Epithelial cell of proximal tubule (primary cell): ENCODE data around the gene C11orf21. TPM values are rescaled to one million over a fixed set of nuclear protein-coding genes. Genes with fewer than 3 reads are reported as not detected.

ENCODE experiments used
- DNase-seq: peaks from one replicate; pipeline ENCODE4 v3.0.0-alpha.2; 2011; ENCODE audit warnings: low read depth
- H3K4me3 ChIP-seq: 2 replicates; pipeline ENCODE4 v1.5.1; 2011; ENCODE audit warnings: low read depth, mild to moderate bottlenecking, low read length
- CTCF ChIP-seq: conservative IDR thresholded peaks from 2 replicates; pipeline ENCODE4 v1.5.1; 2012; ENCODE audit warnings: low read depth, mild to moderate bottlenecking, low read length
- total RNA-seq: library from RNA; depleted of rRNA; stranded (reverse); fragments of >200 nt; gene quantifications from 2 replicates; pipeline ENCODE4 v1.2.3, GENCODE V29; 2015

The C11orf21 gene
- total RNA-seq, 1 donor from 2014 or later = not detected

- no peak overlapping the region for H3K4me3 ChIP-seq
- TF ChIP-seq CTCF = no peak
- no peak for DNase-seq
These were observed 36.3 kb downstream of the C11orf21 start for GRCh38 chr11:2265396-2265795.

- no peak for TF ChIP-seq CTCF
- no peak overlapping the region for H3K4me3 ChIP-seq
- no peak for DNase-seq
These were observed 37.2 kb downstream of the C11orf21 start for GRCh38 chr11:2264366-2265053.

GRCh38 chr11:2263724-2264360, 37.9 kb downstream of the C11orf21 start:
- no peak overlapping the region for H3K4me3 ChIP-seq
- no peak for TF ChIP-seq CTCF
- no peak for DNase-seq

DNA sequence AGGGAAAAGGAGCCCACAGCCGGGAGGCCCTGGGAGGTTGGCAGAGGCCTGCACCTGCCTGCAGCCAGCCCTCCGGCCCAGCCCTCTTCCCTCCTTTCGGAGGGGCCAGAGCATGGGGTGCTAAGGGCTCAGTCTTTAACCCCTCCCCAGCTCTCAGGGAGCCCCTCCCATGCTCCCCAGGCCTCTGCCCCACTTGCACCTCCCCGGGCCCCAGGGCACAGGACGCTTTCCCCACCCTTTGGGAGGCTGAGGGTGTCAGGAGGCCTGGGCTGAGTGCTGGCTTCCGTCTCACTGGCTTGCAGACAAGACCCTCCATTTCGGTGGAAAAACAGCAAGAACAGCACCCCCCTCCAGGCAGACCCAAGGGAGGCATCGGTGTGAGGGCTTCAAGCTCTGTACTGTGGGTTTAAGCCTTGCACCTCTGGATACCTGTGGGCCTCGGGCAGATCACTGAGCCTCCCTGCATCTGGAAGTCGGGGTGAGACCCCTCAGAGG, 38.6 kb downstream of the C11orf21 start:
- DNase-seq = no peak
- TF ChIP-seq CTCF = no peak
- no peak overlapping the region for H3K4me3 ChIP-seq

DNA sequence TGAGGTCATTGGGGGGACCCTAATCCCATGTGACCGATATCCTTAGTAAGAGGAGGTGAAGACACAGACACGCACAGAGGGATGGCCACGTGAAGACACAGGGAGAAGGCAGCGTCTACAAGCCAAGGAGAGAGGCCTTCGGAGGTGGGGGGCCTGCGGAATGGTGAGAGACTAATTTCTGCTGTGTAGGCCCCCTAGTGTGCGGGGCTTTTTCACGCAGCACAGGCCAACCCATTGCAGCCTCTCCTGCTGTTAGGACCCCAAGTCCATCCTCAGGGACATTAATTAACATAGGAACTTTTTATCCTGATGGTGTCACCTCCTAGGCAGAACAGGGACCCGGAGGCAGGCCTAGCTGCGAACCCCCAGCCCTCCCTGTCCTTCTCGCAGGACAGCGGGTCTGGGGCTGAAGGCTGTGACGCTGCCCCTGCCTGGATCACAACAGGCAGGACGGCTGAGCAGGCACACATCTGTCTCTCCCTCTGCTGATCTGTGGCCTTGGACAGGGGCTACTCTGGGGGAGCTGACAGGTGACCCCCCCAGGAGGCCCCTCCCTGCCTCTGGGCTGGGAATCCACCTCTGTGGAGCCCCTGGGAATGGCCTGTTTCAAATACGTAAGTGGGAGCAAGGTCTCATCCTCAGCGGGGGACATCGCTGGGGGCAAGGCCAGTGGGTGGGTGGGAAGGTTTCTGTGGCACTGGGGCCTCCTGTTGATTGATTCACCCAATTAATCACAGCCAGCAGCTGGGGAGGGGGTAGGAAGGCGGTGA, 39.2 kb downstream of the C11orf21 start:
- no peak for TF ChIP-seq CTCF
- no peak overlapping the region for H3K4me3 ChIP-seq
- no peak for DNase-seq

DNA sequence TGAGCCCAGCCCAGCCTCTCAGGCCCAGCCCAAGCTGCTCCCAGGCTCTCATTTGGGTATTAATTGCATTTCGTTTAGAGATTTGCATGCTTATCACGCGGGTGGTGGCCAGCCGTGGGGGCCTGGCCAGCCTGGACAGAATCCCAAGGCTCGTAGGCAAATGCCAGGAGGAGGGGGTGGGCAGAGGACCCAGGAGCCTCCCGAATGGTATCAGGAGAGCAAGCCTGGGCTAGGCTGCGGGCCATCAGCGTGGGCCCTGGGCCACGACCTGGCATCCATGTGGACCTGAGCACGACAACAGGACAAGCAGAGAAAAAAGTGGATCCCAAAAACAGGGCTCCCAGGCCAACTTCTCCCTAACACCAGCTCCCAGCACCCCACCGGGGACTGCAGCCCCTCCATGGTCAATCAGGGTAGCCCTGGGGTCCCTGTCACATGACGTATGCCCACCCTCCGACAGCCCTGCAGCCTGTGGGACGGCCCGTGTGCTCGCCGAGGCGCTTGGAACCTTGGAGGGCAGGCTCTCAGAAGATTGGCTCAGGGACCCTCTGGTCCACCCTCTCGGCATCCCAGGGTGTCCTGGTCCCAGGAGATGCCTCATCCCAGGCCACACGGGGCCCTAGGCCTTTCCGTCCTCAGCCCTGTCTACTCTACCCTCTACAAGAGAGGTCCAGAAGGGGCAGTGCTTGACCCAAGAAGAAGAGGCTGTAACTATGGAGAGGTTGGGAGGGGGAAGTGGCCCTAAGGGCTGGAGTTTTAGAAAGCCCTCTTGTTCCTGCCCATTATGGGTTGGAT, 40.1 kb downstream of the C11orf21 start:
- TF ChIP-seq CTCF = no peak
- no peak for DNase-seq
- H3K4me3 ChIP-seq = no peak overlapping the region
